GM18868 (cell line): Measurements from ENCODE around the gene ELMOD1.

Experiments used
- ATAC-seq: cut with Tn5 transposase; IDR thresholded peaks from one replicate; pipeline ENCODE4 v1.9.1; 2021; ENCODE audit warnings: mild to moderate bottlenecking, moderate library complexity; ENCODE audit not compliant: unreplicated experiment

The ELMOD1 gene

DNA sequence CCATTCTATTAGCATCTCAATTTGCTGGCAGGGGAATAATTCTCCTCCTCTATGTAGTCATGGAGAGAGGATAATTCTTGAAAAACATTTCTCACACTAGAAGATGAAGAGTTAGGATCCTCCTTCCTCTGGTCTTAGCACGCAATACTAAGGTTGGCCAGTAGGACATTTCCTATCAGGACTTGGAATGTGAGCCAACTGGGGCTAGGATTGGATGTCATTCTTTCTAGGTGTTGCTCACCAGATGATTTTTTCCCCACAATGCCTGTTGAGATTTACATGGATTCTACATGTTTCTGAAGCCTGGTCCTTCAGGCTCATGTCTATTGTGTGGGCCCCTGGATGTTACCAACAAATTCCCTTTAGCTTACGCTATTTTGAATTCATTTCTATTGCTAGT, 92.9 kb downstream of the ELMOD1 start:
- no peak for ATAC-seq

DNA sequence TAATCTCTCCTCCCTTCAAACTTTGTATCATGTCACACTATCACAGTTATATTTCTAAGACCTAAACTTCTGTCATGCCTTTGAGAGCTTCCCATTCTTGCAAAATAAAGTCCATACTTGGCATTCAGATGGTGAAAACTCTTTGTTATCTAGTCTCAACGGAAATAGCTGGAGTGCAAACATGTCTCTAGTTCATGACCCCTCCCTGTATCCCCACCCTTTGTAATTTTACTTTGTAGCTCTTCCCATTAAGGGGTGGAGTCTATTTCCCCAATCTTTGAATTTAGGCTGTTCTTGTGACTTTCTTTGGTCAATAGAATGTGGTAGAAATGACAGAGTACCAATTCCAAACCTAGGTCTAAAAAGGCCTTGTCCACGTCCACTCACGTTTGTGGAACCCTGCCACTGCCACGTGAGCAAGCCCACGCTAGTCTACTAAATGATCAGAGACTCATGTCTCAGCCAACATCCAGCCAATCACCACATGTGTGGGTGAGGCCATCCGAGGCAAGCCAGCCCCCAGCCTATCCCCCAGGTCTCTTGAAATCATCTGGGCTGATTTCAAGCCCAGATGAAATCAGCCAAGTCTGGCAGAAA, 97.5 kb downstream of the ELMOD1 start:
- no peak for ATAC-seq

DNA sequence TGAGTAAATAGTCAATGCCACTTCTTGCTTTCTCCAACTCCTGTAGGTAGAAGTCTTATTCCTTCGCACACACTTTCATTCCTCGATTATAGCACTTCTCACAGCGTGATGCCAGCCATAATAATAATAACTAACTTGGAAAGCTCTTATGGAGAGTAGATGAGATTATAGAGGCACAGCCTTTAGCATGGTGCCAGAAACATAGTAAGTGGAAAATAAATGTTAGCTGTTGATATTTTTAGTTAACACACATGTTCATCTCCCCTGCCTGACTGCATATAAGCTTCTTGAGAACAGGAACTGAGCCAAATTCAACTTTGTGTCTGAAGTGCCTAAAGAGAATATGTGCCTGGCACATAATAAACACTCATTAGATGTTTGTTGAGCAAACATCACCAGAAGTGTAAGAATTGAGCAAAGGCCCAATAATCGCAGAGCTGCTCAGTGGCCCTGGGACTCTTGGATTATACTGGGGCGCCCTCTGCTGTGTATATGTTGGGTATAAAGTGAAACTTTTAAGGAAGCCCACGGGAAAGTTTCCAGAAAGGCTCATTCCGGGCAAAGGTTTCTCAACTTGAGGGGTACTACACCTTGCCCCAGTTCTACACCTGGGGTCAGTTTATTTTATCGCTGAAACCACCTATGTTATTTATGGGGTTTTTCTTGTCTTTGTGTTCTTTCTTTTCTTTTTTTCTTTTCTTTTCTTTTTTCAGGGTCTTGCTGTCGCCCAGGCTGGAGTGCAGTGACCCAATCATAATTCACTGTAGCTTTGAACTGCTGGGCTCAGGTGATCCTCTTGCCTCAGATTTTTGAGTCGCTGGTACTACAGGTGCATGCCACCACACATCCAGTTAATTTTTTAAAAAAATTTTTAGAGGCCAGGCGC, 98.6 kb downstream of the ELMOD1 start:
- ATAC-seq, result peak; percentile 91

DNA sequence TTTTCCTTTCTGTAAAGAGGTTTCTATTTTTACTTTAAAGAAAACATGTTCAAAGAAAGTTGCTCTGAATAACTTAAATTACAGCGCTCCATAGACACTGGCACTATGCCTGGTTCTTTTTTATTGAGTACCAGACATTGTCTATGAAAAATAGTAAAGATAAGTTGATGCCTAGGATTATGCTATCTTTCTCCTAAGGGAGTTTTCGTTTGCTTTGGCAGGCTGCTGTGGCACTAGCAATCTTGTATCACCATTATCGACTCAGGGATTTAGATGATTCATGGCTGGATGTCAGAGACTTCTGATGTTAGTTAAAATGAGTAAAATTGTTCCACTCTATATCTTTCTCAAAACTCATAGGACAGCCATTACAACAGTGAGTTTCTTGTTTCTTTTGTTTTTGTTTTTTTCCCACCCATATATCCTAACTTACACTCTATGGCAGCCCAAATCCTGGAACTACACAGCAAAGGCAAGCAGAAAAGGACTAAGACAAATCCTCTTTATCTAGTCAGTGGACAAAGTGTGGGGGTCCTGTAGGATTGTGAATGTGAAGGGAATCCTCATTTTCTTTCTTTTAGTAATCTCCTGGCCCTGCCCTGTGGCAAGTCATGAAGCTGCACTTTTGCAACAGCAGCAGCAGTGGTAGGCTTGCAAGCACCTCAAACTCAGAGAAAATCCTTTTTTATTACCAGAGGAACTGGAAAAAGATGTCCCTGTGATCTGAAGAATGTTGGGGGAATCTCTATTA, 100.2 kb downstream of the ELMOD1 start:
- ATAC-seq, result no peak

DNA sequence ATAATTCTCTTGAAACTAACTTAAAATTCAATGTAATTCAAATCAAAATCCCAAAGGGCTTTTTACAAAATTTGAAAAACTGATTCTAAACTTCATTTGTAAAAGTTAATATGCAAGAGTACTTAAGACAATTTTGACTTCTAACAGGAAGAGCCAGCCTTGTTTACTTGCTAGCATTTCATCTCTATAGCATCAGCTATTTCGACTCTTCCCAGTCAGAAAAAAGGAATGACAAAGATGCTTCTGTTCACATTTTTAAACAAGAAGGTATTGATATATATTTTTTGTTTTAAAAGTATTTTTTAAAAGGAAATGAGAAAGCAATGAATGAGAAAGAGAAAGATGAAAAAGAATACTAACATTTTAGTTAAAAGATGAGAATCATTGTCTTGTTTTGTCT, 104.5 kb downstream of the ELMOD1 start:
- ATAC-seq, result no peak

DNA sequence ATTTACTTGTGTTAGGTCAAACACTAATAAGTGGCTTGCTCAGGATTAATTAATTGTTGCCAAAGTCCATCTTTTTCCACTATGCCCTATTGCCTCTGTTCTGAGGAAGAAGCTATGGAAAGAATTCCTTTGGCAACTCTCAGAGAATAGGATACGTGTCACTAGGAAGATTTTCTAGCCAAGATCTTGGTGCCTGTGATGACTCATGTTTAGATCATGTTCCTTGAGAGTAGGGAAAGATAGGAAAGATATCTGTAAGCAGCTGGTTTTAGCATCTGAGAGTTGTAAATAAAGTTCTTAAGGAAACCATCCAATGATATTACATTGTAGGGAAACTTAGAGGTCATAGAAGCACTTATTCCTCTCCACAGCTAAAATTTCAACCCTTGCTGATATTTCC, 105.2 kb downstream of the ELMOD1 start:
- ATAC-seq, result no peak

DNA sequence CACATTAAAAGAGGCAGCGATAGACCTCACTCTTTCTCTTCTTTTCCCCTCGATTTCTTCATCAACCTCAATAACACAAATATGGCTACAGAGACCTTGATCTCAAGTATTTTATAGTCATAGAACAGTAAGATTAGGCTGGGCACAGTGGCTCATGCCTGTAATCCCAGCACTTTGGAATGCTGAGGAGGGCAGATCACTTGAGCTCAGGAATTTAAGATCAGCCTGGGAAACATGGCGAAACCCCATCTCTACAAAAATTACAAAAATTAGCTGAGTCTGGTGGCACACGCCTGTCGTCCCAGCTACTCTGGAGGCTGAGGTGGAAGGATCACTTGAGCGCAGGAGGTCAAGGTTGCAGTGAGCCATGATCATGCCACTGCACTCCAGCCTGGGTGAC, 106.3 kb downstream of the ELMOD1 start:
- ATAC-seq, result no peak

DNA sequence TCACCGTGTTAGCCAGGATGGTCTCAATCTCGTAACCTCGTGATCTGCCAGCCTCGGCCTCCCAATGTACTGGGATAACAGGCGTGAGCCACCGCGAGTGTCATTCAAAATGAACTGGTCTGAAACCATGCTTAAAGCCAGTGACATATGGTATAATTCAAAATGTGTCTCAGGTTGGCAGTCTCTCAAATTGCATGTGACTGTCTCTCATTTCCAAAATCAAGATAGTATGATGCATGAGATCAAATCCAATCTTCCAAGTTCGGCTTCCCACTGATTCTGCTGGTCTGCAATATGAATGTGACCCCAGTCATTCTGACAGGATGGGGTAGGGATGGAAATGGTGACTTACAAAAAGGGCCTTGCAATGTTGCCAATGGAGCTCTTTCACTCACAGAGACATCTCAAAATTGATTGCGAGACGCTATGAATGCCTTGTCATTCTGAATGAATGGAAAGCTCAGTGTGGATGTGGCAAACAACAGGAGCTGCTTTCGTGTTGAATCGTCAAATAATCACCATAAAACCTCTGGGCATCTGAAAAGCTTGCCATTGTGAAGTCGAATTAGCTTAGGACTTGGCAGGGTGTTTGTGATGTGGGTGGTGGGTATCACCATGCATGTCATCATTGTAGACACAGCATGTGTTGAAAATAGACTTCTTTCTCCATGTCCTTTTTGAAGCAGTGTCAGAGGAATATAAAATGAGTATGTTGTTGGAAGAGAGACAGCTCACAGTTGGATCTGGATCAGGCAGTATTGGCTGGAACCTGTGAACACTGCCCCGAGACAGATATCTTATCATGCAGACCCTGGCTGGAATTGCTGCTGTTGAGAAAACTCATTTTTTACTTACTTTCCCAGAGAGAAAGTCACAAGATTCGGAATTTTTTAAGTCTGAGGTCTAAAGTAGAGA, 108.7 kb downstream of the ELMOD1 start:
- no peak for ATAC-seq

DNA sequence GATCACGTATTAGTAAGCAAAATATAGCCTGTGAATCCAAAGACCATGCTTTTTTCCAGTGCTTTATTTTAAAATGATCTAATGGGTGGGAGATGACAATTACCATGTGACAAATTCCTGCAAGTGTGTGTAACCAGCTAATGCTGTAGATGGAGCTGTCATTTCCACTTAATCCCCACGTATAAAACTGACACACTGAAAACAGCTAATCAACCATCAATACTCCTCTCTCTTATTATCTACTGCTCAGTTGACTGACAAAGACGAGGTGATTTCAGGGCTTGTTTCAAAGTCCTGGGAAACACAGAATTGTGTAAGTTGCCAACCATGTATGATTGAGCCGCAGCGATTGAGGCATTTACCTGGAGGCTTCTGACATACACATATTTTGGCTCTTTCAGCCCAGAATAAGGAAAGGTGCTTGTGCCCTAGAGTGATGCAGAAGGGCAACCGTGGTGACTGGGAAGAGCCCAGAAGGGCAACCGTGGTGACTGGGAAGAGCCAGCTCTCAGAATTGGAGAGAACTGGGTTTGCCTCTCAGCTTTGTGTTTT, 111.2 kb downstream of the ELMOD1 start:
- no peak for ATAC-seq

DNA sequence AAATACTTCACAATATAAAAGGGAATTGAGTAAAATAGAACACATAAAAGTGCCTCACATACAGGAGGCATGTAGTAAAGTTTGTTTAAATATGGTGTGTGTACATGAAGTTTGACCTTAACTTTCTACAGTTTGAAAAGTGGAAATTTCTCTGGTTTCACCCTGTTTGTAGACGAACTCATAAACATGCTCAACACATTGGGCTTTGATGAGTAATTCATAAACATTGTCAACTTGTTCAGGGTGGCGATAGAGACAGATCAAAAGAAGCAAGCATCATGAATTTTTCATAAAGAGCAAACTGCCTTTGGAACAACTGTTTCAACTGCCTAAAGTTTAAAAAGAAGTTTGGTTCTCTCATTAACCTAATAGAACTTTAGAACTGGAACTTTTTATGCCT, 111.8 kb downstream of the ELMOD1 start:
- ATAC-seq, result no peak

DNA sequence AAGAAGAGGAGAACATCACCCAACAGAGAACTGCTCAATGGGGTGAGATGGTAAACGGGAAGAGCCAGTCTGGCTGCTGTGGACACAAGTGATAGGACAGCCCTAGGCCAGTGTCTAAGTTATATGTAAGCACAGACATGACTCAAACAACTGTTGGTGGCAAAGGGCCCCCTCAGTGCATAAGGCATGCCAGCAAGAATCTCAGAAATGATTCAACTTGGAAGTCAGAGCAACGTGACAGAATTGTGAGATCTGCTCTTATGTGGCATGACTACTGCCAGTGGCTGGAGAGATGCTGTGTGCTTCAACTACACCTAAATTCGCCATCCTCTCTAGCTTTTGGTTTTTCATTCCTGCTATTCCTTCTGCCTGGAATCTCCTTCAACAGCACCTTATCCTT, 113.5 kb downstream of the ELMOD1 start:
- no peak for ATAC-seq

DNA sequence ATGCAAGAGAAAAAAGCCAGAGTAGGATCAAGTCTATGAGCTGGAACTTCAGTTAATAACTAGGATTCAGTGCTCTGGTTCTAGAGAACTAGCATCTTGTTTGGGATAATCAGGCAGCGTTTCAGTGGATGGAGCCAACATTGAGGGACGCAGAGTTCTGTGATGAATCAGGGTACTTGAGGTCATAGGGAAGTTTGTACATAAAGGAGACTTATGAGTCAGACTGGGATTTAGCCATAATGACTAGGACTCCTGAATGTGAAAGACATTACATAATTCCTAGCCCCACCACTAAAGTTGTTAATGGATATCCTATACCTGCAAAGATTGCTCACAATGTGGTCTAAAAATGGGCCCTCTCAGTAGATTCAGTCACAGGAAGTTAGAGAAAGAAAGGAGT, 114.1 kb downstream of the ELMOD1 start:
- ATAC-seq, result no peak

DNA sequence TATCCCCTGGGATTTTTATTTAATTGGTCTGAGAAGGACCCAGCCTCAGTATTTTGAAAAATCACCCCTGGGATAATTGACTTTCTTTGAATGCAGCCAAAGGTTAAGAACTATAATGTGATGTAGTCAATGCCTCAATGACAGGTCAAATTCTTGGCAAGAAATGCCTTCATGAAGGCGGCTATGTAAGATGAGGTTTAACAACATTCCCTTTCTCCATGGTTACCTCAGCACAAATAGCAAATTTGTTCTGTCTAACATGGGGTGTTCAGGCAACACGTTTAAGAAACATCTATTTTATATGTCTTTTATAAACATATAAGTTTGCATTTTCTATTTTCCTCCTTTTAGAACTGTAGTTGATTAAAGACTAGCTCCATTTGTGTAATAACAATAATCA, 115.6 kb downstream of the ELMOD1 start:
- ATAC-seq, result no peak

DNA sequence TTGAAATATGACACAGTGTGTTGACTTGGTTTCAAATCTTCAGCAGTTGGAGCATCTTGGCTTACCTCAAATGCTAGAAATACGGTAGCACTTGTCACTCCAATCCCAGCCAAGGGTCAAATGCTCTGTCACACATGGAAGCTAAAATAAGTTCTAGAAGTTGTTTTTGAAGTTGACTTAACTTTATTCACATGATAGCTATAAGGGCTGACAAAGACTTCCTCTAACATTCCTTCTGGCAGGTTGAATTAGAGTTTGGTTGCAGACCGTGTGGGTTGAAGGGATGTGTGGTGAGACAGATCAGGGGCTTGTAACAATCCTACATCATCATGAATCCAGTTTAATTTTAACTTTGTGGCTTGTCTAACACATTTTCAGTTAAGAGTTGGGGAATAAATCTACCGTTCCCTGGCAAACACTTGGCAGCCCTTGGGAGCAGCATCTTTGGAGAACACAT, 116.3 kb downstream of the ELMOD1 start:
- ATAC-seq, result no peak

DNA sequence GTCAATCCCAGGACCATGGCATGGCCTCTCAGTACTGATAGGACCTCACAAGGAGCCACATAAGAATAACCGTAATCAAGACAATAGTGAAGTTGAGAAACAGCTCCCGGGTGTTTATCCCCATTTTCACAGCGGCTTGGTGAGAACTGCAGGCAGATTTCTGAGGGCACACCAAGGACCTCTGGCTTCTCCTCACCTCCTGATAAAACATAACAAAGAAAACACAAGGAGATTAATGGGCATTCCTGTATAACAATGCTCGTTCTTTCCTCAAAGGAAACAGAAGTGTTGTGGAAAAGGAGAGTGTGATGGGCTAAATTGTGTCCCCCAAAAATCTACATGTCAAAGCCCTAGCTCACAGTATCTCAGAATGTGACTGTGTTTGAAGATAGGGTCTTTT, 116.9 kb downstream of the ELMOD1 start:
- no peak for ATAC-seq

DNA sequence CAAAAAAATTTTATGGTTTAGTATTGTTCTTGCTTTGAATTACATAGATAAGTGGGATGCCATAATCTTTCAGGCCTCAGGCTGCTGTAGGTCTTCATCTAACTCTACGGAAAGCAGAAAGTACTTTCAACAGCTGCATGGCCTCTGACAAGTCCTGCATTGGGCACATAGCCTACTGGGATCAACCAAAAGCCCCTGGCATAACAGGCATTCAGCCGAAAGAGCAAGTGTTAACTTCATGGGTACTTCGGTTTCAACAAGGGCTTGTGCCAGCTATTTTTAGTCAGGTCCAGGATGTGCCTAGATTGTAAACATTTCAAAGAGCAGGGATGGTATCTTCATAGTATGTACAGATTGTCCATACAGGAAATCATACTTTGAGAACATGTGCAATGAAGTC, 117.8 kb downstream of the ELMOD1 start:
- no peak for ATAC-seq

DNA sequence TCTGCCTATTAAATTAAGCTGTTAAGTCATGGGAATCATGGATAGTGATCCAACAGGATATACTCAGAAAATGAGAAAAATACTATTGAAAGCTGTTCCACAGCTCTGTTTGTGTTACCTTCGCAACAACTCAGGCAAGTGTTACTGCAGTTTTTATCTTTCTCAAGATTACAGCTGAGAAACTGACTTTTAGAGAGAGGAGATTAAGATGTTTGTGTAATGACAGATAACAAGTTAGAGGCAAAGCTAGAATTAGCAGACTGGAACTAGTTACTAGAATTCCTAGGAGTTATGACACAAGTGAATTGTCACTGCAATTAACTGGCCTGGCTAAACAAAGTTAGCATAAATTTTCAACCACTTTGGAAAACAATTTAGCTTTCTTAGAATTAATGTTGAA, 119.4 kb downstream of the ELMOD1 start:
- no peak for ATAC-seq

DNA sequence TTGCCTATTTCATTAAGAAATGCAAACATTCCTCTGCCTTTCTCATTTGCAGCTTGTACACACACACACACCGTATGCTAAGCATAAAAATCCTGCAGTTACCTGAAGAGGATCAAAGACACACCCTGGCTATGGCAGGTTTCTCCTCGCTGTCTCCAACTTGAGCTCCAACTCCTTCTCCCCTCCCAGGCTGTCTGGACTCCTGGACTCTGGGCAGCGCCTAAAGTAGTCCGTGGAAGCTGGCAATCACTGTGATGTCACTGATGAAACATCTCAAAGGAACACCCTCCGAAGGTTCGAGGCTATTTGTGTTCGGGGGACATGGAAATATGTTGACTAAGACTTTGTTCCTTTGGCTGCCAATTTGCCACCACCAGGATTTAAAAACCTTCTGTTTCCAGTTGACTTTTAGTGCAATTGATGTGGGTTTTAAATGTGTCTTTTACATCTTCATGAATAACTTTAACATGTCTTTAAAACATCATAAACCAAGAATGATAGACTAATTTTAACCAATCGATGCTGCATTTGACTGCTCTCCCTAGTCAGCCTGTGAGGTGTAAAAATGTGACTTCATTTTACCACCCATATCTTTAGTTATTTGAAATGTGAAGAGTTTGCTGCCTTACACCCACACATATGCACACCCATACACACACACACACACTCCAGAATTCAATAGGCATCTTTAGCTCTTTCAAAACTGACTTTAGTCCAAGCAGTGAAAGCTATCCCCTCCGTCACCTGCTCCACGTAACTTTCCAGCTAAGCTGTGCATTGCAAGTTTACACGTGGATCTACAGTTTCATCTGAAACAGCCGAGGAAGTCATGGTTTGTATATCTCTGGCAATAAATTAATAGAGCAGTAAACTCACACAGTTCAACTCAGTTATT, 121.2 kb downstream of the ELMOD1 start, which contains the start of gene SLN:
TSS of gene SLN (minus strand) at position 196 of the 895 bp plus-strand sequence.
- no peak for ATAC-seq

DNA sequence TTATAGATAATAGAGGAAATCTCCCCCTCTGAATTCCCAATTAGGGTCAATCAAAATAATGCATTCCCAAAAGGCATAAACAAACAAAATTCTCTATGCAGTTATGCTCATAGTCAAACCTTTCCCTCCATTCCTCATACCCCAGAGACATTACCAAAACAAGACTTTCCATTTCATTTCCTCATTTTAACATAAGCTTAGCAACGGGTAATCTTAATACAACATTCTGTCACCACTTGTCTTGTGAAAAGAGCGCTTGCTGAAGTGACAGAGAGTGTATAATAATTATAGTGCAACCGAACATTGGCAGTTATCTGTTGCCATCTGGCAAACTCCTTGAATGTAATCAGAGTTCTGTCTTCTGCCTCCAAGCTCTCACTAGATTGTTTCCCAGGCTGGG, 122.1 kb downstream of the ELMOD1 start:
- peak; percentile 70 for ATAC-seq
